MM.1S (cell line): ENCODE data around the gene SUSD4.

Source experiments
- DNase-seq: peaks from one replicate; pipeline ENCODE4 v3.0.0-alpha.2; 2015
- H2AFZ ChIP-seq: fragments of 300-600 bp; sonication (generic); 2 replicates; pipeline ENCODE4 v1.6.0; 2016; ENCODE audit warnings: antibody characterized with exemption, low read length
- H3F3A ChIP-seq: fragments of 300-600 bp; sonication (generic); 2 replicates; pipeline ENCODE4 v1.6.1; 2016; ENCODE audit warnings: mild to moderate bottlenecking, antibody characterized with exemption, low read length, moderate library complexity, mixed read lengths; ENCODE audit not compliant: insufficient read depth
- H3K27ac ChIP-seq: fragments of 300-600 bp; sonication (generic); 2 replicates; pipeline ENCODE4 v1.5.1; 2016; ENCODE audit warnings: mild to moderate bottlenecking, low read length
- H3K27me3 ChIP-seq: fragments of 300-600 bp; sonication (generic); replicated peaks from 2 replicates; pipeline ENCODE4 v1.6.0; 2016; ENCODE audit warnings: low read length; ENCODE audit not compliant: insufficient read depth
- H3K36me3 ChIP-seq: fragments of 300-600 bp; sonication (generic); replicated peaks from 2 replicates; pipeline ENCODE4 v1.6.1; 2016; ENCODE audit warnings: mild to moderate bottlenecking, low read length, mixed read lengths; ENCODE audit not compliant: insufficient read depth
- H3K4me1 ChIP-seq: fragments of 300-600 bp; sonication (generic); 2 replicates; pipeline ENCODE4 v1.6.1; 2016; ENCODE audit warnings: low read length, mixed read lengths
- H3K4me2 ChIP-seq: fragments of 300-600 bp; sonication (generic); 2 replicates; pipeline ENCODE4 v1.6.0; 2016; ENCODE audit warnings: low read depth, low read length
- H3K4me3 ChIP-seq: fragments of 300-600 bp; sonication (generic); 2 replicates; pipeline ENCODE4 v1.5.1; 2016; ENCODE audit warnings: low read length, mixed read lengths
- H3K79me2 ChIP-seq: fragments of 300-600 bp; sonication (generic); 2 replicates; pipeline ENCODE4 v1.6.1; 2016; ENCODE audit warnings: mixed run types, low read length, mixed read lengths
- H3K9ac ChIP-seq: fragments of 300-600 bp; sonication (generic); 2 replicates; pipeline ENCODE4 v1.6.1; 2016; ENCODE audit warnings: low read length, mixed read lengths
- H3K9me2 ChIP-seq: fragments of 300-600 bp; sonication (generic); replicated peaks from 2 replicates; pipeline ENCODE4 v1.6.1; 2016; ENCODE audit warnings: mild to moderate bottlenecking, low read length, mixed read lengths; ENCODE audit not compliant: insufficient read depth
- H3K9me3 ChIP-seq: fragments of 300-600 bp; sonication (generic); replicated peaks from 2 replicates; pipeline ENCODE4 v1.6.1; 2016; ENCODE audit warnings: mild to moderate bottlenecking, low read length, mixed read lengths; ENCODE audit not compliant: insufficient read depth
- H4K20me1 ChIP-seq: fragments of 300-600 bp; sonication (generic); 2 replicates; pipeline ENCODE4 v1.6.1; 2016; ENCODE audit warnings: mild to moderate bottlenecking, low read length, moderate library complexity, mixed read lengths; ENCODE audit not compliant: insufficient read depth
- EZH2 ChIP-seq: fragments of 300-600 bp; sonication (generic); optimal IDR thresholded peaks from 2 replicates; pipeline ENCODE3; 2017; ENCODE audit warnings: low read depth, mild to moderate bottlenecking, antibody characterized with exemption, low read length, mixed read lengths
- EZH2phosphoT487 ChIP-seq: fragments of 300-600 bp; sonication (generic); IDR thresholded peaks from 2 replicates; pipeline ENCODE4 v1.6.1; 2018; ENCODE audit warnings: antibody characterized with exemption, low read length
- TF ChIP-seq, protein P1 (sequence below): fragments of 300-600 bp; sonication (generic); IDR thresholded peaks from 2 replicates; pipeline ENCODE4 v1.5.1; 2016; ENCODE audit warnings: antibody characterized with exemption, low read length, mixed read lengths

SUSD4 gene

DNA sequence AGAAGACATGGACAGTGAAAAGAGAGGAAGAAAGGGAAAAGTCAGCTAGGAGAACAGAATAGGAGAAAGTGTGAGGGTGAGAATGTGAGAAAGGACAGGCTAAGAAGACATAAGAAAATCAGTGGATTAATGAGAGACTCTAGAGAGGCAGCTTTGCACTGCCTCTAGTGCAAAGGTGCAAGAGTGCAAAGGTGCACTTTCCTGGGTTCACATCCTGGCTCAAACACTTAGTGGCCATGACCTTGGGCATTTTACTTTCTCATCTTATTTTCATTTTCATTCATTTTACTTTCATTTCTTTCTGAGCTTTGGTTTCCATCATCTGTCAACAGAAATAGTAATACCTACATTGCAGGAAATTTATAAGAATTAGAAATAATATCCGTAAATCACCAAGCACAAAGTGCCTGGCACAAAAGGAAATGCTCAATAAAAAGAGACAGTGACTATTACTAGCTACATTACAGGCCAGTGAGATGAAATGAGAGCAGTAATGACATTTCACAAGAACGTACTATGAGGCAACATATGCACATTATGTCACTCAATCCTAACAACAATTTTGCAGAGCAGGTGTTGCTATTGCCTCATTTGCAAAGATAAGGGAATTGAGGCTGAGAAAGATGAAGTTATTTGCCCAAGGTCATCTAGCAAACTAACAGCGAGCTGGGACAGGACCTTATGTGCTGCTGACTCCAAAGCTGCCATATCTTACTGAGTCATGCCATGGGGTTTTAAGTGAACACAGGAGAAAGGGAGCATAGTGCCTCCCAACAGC lies 113.9 kb downstream of the SUSD4 start:
- TF ChIP-seq, protein P1, sequence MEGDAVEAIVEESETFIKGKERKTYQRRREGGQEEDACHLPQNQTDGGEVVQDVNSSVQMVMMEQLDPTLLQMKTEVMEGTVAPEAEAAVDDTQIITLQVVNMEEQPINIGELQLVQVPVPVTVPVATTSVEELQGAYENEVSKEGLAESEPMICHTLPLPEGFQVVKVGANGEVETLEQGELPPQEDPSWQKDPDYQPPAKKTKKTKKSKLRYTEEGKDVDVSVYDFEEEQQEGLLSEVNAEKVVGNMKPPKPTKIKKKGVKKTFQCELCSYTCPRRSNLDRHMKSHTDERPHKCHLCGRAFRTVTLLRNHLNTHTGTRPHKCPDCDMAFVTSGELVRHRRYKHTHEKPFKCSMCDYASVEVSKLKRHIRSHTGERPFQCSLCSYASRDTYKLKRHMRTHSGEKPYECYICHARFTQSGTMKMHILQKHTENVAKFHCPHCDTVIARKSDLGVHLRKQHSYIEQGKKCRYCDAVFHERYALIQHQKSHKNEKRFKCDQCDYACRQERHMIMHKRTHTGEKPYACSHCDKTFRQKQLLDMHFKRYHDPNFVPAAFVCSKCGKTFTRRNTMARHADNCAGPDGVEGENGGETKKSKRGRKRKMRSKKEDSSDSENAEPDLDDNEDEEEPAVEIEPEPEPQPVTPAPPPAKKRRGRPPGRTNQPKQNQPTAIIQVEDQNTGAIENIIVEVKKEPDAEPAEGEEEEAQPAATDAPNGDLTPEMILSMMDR = no peak
- TF ChIP-seq EZH2phosphoT487 = peak; percentile 76
- peaks cover 26% of the 10 kb centered on the region; the same call in 1 of the 2 replicates for H3K27me3 ChIP-seq
- H4K20me1 ChIP-seq = no peaks in the 10 kb centered on the region
- no peak overlapping the region for H2AFZ ChIP-seq
- DNase-seq = peak; percentile 49
- no peaks in the 10 kb centered on the region for H3K9me3 ChIP-seq
- no peak overlapping the region for H3K4me3 ChIP-seq
- no peak overlapping the region for H3K4me2 ChIP-seq
- H3K9me2 ChIP-seq = no peaks in the 10 kb centered on the region
- peaks cover 19% of the 10 kb centered on the region for H3F3A ChIP-seq
- no peaks in the 10 kb centered on the region for H3K36me3 ChIP-seq
- H3K27ac ChIP-seq = peak overlapping the region; percentile 82; the same call in 1 of the 2 replicates
- no peaks in the 10 kb centered on the region for H3K79me2 ChIP-seq
- peaks cover 25% of the 10 kb centered on the region for H3K4me1 ChIP-seq
- H3K9ac ChIP-seq = no peak overlapping the region

DNA sequence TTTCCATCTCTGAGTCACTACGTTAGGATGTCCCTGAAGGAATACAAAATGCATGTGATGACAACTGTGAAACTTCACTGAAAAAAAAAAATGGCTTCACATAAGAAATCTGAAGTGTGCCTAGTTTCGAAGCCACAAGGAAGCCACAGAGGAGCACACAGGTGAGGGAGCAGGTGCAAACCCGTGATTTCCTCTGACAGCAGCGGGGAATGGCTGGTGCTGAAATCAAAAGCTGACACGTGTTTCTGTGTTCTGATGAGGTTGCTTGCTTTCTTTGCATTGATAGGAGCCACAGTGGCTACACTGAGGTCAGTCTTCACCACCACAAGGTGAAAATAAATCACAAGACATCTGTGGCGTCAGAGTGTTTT lies 115.2 kb downstream of the SUSD4 start:
- Histone ChIP-seq H3K4me3 (no peak overlapping the region), H2AFZ (peak overlapping the region; percentile 20; the same call in 1 of the 2 replicates), H3K4me2 (peak overlapping the region; percentile 51), H3K79me2 (no peaks in the 10 kb centered on the region), H3K4me1 (peaks cover 25% of the 10 kb centered on the region), H4K20me1 (no peaks in the 10 kb centered on the region), H3K9me3 (no peaks in the 10 kb centered on the region), H3F3A (peaks cover 19% of the 10 kb centered on the region), H3K27me3 (peaks cover 14% of the 10 kb centered on the region; the same call in 1 of the 2 replicates), H3K36me3 (no peaks in the 10 kb centered on the region), H3K27ac (peak overlapping the region; percentile 82), H3K9me2 (no peaks in the 10 kb centered on the region), H3K9ac (peak overlapping the region; percentile 43; the same call in 1 of the 2 replicates)
- TF ChIP-seq EZH2phosphoT487 = no peak
- no peak for TF ChIP-seq EZH2
- TF ChIP-seq, protein P1 = no peak
- DNase-seq = peak; percentile 98

DNA sequence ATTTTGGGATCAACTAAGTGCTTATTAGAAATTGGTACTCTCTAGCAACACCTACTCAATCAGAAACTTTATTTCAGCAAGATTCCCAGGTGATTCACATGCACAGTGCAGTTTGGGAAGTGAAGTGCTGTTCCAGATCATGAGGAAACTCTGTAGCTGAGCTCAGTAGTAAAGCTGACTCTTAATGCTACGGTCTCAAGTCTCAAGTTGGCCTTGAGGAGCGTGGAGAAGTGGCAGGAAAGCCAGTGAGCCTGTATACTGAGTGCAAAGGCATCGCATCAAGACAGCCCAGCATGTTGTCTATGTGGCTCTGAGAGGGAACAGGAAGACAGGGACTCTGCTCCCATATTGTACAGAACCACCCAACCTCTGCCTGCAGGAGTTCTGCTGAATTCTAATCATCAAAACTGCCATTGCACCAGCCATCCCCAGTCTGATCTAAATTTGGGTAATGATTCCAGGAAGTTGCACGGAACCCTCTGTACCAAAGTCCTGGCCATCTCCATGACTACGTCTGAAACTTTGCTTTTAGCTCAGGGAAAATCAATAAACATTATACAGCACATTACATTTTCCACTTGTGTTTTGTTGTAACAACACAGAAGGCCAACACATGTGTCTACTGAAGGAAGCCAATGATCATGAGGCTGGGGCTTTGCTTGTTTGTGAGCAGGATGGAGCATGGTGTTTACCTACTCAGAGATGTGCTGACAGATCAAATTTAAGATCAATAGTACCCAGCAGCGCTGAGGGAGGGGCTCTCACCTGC lies 115.8 kb downstream of the SUSD4 start:
- no peak for TF ChIP-seq EZH2phosphoT487
- TF ChIP-seq, protein P1 = no peak
- TF ChIP-seq EZH2 = no peak
- Histone ChIP-seq H3K4me3 (no peak overlapping the region), H3F3A (peaks cover 19% of the 10 kb centered on the region), H3K9ac (peak overlapping the region; percentile 30; the same call in 1 of the 2 replicates), H3K9me2 (no peaks in the 10 kb centered on the region), H3K4me1 (peaks cover 25% of the 10 kb centered on the region), H3K27me3 (peaks cover 12% of the 10 kb centered on the region; the same call in 1 of the 2 replicates), H2AFZ (peak overlapping the region; percentile 20; the same call in 1 of the 2 replicates), H3K36me3 (no peaks in the 10 kb centered on the region), H3K79me2 (no peaks in the 10 kb centered on the region), H3K27ac (peak overlapping the region; percentile 82), H3K4me2 (peak overlapping the region; percentile 51), H3K9me3 (no peaks in the 10 kb centered on the region), H4K20me1 (no peaks in the 10 kb centered on the region)
- no peak for DNase-seq
